Measurements from ENCODE around the gene CCDC14. TPM values are rescaled to one million over a fixed set of nuclear protein-coding genes. Genes with fewer than 3 reads are reported as not detected.

The CCDC14 gene
- total and polyA plus RNA-seq, 11 donors, result 4.5 to 12.7 (median 7.2) TPM

GRCh38 chr3:123878807-123879206 lies 82.2 kb downstream of the CCDC14 start:
- intact Hi-C loops (cut with DNase I), result no loop called here
- Histone ChIP-seq H3K36me3 (no peaks in the 10 kb centered on the region), H3K4me3 (no peak overlapping the region), H3K27ac (no peak overlapping the region), H3K9me3 (no peaks in the 10 kb centered on the region), H3K27me3 (peaks cover 0 to 11% (median 0%) of the 10 kb centered on the region in 9 donors), H3K4me1 (peaks cover 0 to 6% (median 4%) of the 10 kb centered on the region in 12 donors)
- ATAC-seq, result no peak
- TF ChIP-seq CTCF (IDR thresholded peaks at IDR 0.05) (no peak), POLR2A (IDR thresholded peaks at IDR 0.05) (no peak)
- WGBS, 4 donors, result 92 to 96% (median 93%) methylated on average over 6 to 7 of the region's 7 CpGs
- no peak for DNase-seq

GRCh38 chr3:123877965-123878364 lies 83.1 kb downstream of the CCDC14 start:
- Histone ChIP-seq H3K9me3 (no peaks in the 10 kb centered on the region), H3K4me3 (no peak overlapping the region), H3K27me3 (peaks cover 0 to 2% (median 0%) of the 10 kb centered on the region in 9 donors), H3K36me3 (no peaks in the 10 kb centered on the region), H3K27ac (no peak overlapping the region), H3K4me1 (no peaks in the 10 kb centered on the region)
- intact Hi-C loops (cut with DNase I), result no loop called here
- no peak for TF ChIP-seq CTCF (IDR thresholded peaks at IDR 0.05)
- no peak for TF ChIP-seq POLR2A (IDR thresholded peaks at IDR 0.05)
- WGBS, 4 donors, result 90 to 100% (median 91%) methylated on average over 2 to 4 of the region's 4 CpGs
- DNase-seq (no peak), ATAC-seq (peak in 1 of 4 donors; percentile 48)

GRCh38 chr3:123877466-123877865 lies 83.6 kb downstream of the CCDC14 start:
- ATAC-seq, result no peak
- TF ChIP-seq CTCF (IDR thresholded peaks at IDR 0.05) (no peak), POLR2A (IDR thresholded peaks at IDR 0.05) (no peak)
- Histone ChIP-seq H3K27ac (no peak overlapping the region), H3K9me3 (no peaks in the 10 kb centered on the region), H3K27me3 (no peaks in the 10 kb centered on the region), H3K4me3 (no peak overlapping the region), H3K4me1 (no peaks in the 10 kb centered on the region), H3K36me3 (no peaks in the 10 kb centered on the region)
- WGBS, 4 donors, result 81 to 92% (median 82%) methylated on average over 4 of the region's 4 CpGs
- intact Hi-C loops (cut with DNase I), result no loop called here
- no peak for DNase-seq

- H3K27ac ChIP-seq, result no peak overlapping the region
- H3K9me3 ChIP-seq, result no peaks in the 10 kb centered on the region
- ATAC-seq, result no peak
- no peaks in the 10 kb centered on the region for H3K27me3 ChIP-seq
- no peak overlapping the region for H3K4me3 ChIP-seq
- intact Hi-C loops (cut with DNase I), result no loop called here
- no peak for DNase-seq
- no peaks in the 10 kb centered on the region for H3K4me1 ChIP-seq
- TF ChIP-seq CTCF (IDR thresholded peaks at IDR 0.05), result peak in 1 of 12 donors; percentile 10
- TF ChIP-seq POLR2A (IDR thresholded peaks at IDR 0.05), result no peak
- no peaks in the 10 kb centered on the region for H3K36me3 ChIP-seq
Measured at GRCh38 chr3:123876858-123877257, 84.2 kb downstream of the CCDC14 start.

Measured in heart left ventricle (tissue), 16 donors.